Panc1 (cell line): ENCODE data around the gene PKP1. TPM values are rescaled to one million over a fixed set of nuclear protein-coding genes. Genes with fewer than 3 reads are reported as not detected.

Experiments
- ATAC-seq: fragments of 200-7000 bp; cut with Tn5 transposase; 2 replicates; pipeline ENCODE4 v1.9.1; 2020; ENCODE audit warnings: mild to moderate bottlenecking, moderate library complexity
- BruUV-seq: library from RNA; stranded (reverse); fragments of 400-500 nt; replicated peaks from 2 replicates; lab custom pipeline; 2021; lab: Mats Ljungman, UMichigan
- CTCF ChIA-PET: fragments of 300-600 bp; sonication (Branson Sonifier 250); formaldehyde crosslinking; loops from one replicate; lab custom pipeline; 2022; ENCODE audit warnings: antibody characterized with exemption; lab: Charles Lee
- POLR2A ChIA-PET: fragments of 300-600 bp; sonication (Branson Sonifier 250); formaldehyde crosslinking; loops from one replicate; lab custom pipeline; 2022; ENCODE audit warnings: antibody characterized with exemption; lab: Charles Lee
- DNase-seq: peaks from one replicate; pipeline ENCODE4 v3.0.0-alpha.2; 2010; ENCODE audit warnings: low read depth, low spot score
- H3K27ac ChIP-seq: 2 replicates; pipeline ENCODE4 v1.5.1; 2011; ENCODE audit warnings: mild to moderate bottlenecking, low read length, inconsistent platforms
- H3K27me3 ChIP-seq: fragments of 200-500 bp; sonication (Bioruptor generic); 2 replicates; pipeline ENCODE4 v1.6.0; 2014; ENCODE audit warnings: low read length, inconsistent platforms; ENCODE audit not compliant: control insufficient read depth, insufficient read depth
- H3K36me3 ChIP-seq: fragments of 200-500 bp; sonication (Bioruptor generic); 2 replicates; pipeline ENCODE4 v1.5.1; 2014; ENCODE audit warnings: inconsistent platforms, mild to moderate bottlenecking, low read length, moderate library complexity; ENCODE audit not compliant: control insufficient read depth, insufficient read depth
- H3K4me1 ChIP-seq: 2 replicates; pipeline ENCODE4 v1.5.1; 2011; ENCODE audit warnings: inconsistent platforms, mild to moderate bottlenecking, low read length, moderate library complexity; ENCODE audit not compliant: control insufficient read depth, insufficient read depth
- H3K4me3 ChIP-seq, 2 experiments: 2 replicates each; pipeline ENCODE4 v1.5.1; 2011 to 2012; ENCODE audit warnings: low read depth in 2 of 2, low read length in 2 of 2, mild to moderate bottlenecking in 2 of 2, inconsistent platforms in 1 of 2, moderate library complexity in 1 of 2
- H3K9me3 ChIP-seq: fragments of 200-500 bp; sonication (Bioruptor generic); 2 replicates; pipeline ENCODE4 v1.5.1; 2014; ENCODE audit warnings: low read depth, mild to moderate bottlenecking, inconsistent platforms, low read length, moderate library complexity; ENCODE audit not compliant: control insufficient read depth, insufficient read depth
- POLR2AphosphoS5 ChIP-seq: IDR thresholded peaks from 2 replicates; pipeline ENCODE4 v1.6.1; 2012; ENCODE audit warnings: mild to moderate bottlenecking, low read depth, low read length, moderate library complexity
- SIN3A ChIP-seq: IDR thresholded peaks from 2 replicates; pipeline ENCODE4 v1.6.1; 2012; ENCODE audit warnings: low read depth, mild to moderate bottlenecking, low read length, moderate library complexity, borderline replicate concordance; ENCODE audit not compliant: insufficient read depth
- TCF7L2 ChIP-seq: IDR thresholded peaks from 2 replicates; pipeline ENCODE4 v1.6.1; 2011; ENCODE audit warnings: mild to moderate bottlenecking, low read depth, low read length, inconsistent platforms
- in situ Hi-C: cut with HindIII; loops from 2 replicates; pipeline ENCODE4 v1.10.0; 2016; ENCODE audit warnings: low sequenced_read_pairs, low pct_unique_long_range_greater_than_20kb
- intact Hi-C: fragments of 100-400 bp; cut with micrococcal nuclease; formaldehyde crosslinking; loops from one replicate; pipeline ENCODE4 v1.10.0; 2022; ENCODE audit not compliant: unreplicated experiment
- total RNA-seq: library from RNA; stranded (reverse); gene quantifications from one replicate; pipeline ENCODE4 v1.2.1, GENCODE V29; 2021; ENCODE audit not compliant: unreplicated experiment
- TF ChIP-seq, protein P1 (sequence below): fragments of 450-650 bp; IDR thresholded peaks from 2 replicates; pipeline ENCODE4 v1.5.1; 2017; ENCODE audit warnings: mild to moderate bottlenecking
- TF ChIP-seq, protein P2 (sequence below), 2 experiments: IDR thresholded peaks; 2 replicates each; pipeline ENCODE4 v1.6.1; 2011 to 2012; ENCODE audit warnings: low read depth in 2 of 2, control low read depth in 1 of 2, low read length in 1 of 2, mild to moderate bottlenecking in 1 of 2, moderate library complexity in 1 of 2; ENCODE audit not compliant: insufficient read depth in 1 of 2

The PKP1 gene
- total RNA-seq, 1 experiment from 2014 or later, result 0.44 TPM

DNA sequence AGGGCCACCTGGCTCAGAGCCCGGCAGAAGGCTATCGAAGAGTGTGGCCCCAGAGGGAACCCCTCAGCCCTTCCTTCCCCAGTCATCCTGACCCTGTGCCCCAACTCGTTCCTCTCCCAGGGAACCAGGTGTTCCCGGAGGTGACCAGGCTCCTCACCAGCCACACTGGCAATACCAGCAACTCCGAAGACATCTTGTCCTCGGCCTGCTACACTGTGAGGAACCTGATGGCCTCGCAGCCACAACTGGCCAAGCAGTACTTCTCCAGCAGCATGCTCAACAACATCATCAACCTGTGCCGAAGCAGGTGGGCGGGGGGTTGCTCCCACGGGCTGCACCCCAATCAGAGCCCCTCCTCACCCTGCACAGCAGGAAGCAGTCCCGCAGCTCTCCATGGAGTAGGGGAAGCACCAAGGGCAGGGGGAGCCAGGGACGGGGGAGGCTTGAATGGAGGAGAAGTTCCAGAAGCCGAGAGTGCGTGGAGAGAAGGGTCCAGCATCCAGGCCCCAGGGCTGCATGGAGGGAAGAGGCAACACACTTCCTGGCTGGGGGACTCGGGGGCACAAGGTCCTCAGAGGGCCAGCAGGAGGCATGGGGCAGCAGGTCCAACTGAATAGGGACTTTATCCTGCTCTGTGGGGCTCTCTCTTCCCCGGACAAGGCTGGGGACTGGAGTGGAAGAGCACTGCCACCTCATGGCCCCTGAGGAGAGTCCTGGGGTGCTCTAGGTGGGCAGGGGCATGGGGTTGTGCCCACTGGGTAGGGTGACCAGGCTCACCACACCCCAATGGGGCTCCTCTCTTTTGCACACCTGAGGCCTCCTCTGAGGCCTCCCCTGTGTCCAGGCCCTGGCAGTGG is 41.7 kb downstream of the PKP1 start:
- ATAC-seq (no peak), DNase-seq (no peak)
- TF ChIP-seq SIN3A (no peak), TCF7L2 (no peak), POLR2AphosphoS5 (no peak)
- TF ChIP-seq, protein P1, sequence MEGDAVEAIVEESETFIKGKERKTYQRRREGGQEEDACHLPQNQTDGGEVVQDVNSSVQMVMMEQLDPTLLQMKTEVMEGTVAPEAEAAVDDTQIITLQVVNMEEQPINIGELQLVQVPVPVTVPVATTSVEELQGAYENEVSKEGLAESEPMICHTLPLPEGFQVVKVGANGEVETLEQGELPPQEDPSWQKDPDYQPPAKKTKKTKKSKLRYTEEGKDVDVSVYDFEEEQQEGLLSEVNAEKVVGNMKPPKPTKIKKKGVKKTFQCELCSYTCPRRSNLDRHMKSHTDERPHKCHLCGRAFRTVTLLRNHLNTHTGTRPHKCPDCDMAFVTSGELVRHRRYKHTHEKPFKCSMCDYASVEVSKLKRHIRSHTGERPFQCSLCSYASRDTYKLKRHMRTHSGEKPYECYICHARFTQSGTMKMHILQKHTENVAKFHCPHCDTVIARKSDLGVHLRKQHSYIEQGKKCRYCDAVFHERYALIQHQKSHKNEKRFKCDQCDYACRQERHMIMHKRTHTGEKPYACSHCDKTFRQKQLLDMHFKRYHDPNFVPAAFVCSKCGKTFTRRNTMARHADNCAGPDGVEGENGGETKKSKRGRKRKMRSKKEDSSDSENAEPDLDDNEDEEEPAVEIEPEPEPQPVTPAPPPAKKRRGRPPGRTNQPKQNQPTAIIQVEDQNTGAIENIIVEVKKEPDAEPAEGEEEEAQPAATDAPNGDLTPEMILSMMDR, result no peak
- TF ChIP-seq, protein P2, sequence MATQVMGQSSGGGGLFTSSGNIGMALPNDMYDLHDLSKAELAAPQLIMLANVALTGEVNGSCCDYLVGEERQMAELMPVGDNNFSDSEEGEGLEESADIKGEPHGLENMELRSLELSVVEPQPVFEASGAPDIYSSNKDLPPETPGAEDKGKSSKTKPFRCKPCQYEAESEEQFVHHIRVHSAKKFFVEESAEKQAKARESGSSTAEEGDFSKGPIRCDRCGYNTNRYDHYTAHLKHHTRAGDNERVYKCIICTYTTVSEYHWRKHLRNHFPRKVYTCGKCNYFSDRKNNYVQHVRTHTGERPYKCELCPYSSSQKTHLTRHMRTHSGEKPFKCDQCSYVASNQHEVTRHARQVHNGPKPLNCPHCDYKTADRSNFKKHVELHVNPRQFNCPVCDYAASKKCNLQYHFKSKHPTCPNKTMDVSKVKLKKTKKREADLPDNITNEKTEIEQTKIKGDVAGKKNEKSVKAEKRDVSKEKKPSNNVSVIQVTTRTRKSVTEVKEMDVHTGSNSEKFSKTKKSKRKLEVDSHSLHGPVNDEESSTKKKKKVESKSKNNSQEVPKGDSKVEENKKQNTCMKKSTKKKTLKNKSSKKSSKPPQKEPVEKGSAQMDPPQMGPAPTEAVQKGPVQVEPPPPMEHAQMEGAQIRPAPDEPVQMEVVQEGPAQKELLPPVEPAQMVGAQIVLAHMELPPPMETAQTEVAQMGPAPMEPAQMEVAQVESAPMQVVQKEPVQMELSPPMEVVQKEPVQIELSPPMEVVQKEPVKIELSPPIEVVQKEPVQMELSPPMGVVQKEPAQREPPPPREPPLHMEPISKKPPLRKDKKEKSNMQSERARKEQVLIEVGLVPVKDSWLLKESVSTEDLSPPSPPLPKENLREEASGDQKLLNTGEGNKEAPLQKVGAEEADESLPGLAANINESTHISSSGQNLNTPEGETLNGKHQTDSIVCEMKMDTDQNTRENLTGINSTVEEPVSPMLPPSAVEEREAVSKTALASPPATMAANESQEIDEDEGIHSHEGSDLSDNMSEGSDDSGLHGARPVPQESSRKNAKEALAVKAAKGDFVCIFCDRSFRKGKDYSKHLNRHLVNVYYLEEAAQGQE (IDR thresholded peaks at IDR 0.05; ENCODE audit: insufficient read depth in 1 of 2, low read depth in 2 of 2, low read length in 1 of 2), result no peak
- no peak overlapping the region for H3K4me3 ChIP-seq
- no peaks in the 10 kb centered on the region for H3K4me1 ChIP-seq
- no peaks in the 10 kb centered on the region for H3K36me3 ChIP-seq
- intact Hi-C loops, result no loop called here
- 0 out of 2 replicates have a peak, but pooled peaks cover 2% of the 10 kb centered on the region for H3K27me3 ChIP-seq
- no peaks in the 10 kb centered on the region for H3K9me3 ChIP-seq
- H3K27ac ChIP-seq, result no peak overlapping the region
- ChIA-PET POLR2A (no interaction called here), CTCF (no interaction called here)
- BruUV-seq, result no TSS peak
- in situ Hi-C loops, result no loop called here

DNA sequence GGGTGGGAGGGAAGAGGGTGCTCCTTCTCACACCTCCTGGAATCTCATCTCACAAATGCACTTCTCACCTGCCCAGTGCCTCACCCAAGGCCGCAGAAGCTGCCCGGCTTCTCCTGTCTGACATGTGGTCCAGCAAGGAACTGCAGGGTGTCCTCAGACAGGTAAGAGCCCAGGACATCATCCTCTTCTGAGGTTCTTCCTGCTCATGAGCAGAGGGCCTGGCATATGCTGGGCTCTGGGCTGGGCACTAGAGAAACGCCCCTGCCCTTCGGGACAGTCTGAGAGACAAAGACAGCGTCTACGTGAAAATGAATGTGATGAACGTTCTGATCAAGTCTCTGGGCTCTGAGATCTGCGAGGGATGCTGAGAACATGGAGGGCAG is 42.4 kb downstream of the PKP1 start:
- ATAC-seq (no peak), DNase-seq (no peak)
- Histone ChIP-seq H3K9me3 (no peaks in the 10 kb centered on the region), H3K27ac (no peak overlapping the region), H3K27me3 (0 out of 2 replicates have a peak, but pooled peaks cover 2% of the 10 kb centered on the region), H3K4me3 (no peak overlapping the region), H3K4me1 (no peaks in the 10 kb centered on the region), H3K36me3 (no peaks in the 10 kb centered on the region)
- in situ Hi-C loops, result no loop called here
- TF ChIP-seq, protein P2 (IDR thresholded peaks at IDR 0.05; ENCODE audit: insufficient read depth in 1 of 2, low read depth in 2 of 2, low read length in 1 of 2), result no peak
- TF ChIP-seq TCF7L2 (no peak), SIN3A (no peak), POLR2AphosphoS5 (no peak)
- TF ChIP-seq, protein P1, result no peak
- ChIA-PET CTCF (no interaction called here), POLR2A (no interaction called here)
- intact Hi-C loops, result no loop called here
- BruUV-seq, result no TSS peak
